ENCODE data around the gene PRDM16.

DNA sequence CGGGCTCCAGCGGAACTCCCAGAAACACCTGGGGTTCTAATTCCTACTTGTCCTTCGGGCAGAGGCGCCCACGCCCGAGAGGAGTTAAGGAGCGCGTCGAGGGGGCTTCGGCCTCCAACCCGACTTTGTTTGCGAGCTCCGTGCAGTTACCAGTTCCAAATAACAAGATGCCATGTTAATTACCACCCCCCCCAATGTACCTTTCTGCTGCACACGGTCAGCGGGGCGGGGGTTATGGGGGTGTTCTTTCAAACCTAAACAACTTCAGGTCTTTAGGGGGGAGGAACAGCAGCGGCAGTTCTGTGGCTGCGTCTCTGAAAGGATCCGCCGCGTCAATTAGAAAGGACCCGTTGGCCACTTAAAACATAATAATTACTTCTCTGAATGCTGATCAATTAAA is 114.8 kb downstream of the PRDM16 start:
- TF ChIP-seq, protein P1, sequence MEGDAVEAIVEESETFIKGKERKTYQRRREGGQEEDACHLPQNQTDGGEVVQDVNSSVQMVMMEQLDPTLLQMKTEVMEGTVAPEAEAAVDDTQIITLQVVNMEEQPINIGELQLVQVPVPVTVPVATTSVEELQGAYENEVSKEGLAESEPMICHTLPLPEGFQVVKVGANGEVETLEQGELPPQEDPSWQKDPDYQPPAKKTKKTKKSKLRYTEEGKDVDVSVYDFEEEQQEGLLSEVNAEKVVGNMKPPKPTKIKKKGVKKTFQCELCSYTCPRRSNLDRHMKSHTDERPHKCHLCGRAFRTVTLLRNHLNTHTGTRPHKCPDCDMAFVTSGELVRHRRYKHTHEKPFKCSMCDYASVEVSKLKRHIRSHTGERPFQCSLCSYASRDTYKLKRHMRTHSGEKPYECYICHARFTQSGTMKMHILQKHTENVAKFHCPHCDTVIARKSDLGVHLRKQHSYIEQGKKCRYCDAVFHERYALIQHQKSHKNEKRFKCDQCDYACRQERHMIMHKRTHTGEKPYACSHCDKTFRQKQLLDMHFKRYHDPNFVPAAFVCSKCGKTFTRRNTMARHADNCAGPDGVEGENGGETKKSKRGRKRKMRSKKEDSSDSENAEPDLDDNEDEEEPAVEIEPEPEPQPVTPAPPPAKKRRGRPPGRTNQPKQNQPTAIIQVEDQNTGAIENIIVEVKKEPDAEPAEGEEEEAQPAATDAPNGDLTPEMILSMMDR (conservative IDR thresholded peaks at IDR 0.05): no peak
- no peak for TF ChIP-seq ZFX (IDR thresholded peaks at IDR 0.05)

Measured in C4-2B (cell line).